ENCODE data around the gene ZNF77.
"Not testable (repeated sequence)": the region's sequence is repeated elsewhere in the genome, so short reads cannot be mapped to it uniquely, and the experiment has no call there.

The ZNF77 gene

DNA sequence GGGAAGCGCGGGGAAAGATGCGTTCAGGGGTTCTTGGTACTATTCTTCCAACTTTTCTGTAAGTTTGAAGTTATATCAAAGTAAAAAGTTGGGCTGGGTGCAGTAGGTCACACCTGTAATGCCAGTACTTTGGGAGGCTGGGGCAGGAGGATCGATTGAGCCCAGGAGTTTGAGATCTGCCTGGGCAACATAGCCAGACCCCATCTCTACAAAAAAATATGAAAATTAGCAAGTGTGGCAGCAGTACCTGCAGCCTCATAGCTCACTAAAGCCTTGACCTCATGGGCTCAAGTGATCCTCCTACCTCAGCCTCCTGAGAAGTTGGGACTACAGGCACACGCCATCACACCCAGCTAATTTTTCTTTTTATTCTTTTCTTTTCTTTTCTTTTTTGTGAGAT is 12.4 kb upstream of the ZNF77 start:
- Mint-ChIP-seq H3K9me3 (no peaks in the 10 kb centered on the region), H3K27me3 (no peaks in the 10 kb centered on the region), H3K27ac (no peak overlapping the region), H3K4me3 (no peak overlapping the region), H3K36me3 (ENCODE audit: low read depth) (no peaks in the 10 kb centered on the region), H3K4me1 (ENCODE audit: low read depth) (peaks cover 3% of the 10 kb centered on the region)
- no peak for DNase-seq

DNA sequence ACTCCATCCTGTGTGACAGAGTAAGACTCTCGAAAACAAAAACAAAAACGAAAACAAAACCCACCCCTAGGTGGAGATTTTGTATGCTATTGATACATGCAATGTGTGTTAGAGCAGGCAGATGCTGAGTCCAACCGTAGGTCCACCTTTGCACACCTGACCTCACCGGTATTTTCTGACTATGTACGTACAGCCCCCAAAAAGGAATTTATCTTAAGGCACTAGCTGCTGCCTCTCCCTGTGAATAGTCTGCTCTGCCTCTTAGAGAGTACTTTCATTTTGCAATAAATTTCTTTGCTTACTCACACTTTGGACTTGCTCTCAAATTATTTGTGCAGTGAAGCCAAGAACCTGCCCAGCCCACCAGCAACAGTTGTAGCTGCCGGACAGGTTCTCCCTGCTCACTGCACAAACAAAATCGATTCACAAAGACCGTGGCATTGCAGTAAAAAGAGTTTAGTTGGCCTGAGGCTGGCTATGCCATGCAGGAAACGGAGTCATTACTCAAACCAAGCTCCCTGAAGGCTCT is 8.2 kb upstream of the ZNF77 start:
- H3K27ac Mint-ChIP-seq: no peak overlapping the region
- no peaks in the 10 kb centered on the region for H3K27me3 Mint-ChIP-seq
- no peaks in the 10 kb centered on the region for H3K9me3 Mint-ChIP-seq
- H3K4me1 Mint-ChIP-seq (ENCODE audit: low read depth): peaks cover 15% of the 10 kb centered on the region
- H3K4me3 Mint-ChIP-seq: no peak overlapping the region
- H3K36me3 Mint-ChIP-seq (ENCODE audit: low read depth): peaks cover 17% of the 10 kb centered on the region
- no peak for DNase-seq

DNA sequence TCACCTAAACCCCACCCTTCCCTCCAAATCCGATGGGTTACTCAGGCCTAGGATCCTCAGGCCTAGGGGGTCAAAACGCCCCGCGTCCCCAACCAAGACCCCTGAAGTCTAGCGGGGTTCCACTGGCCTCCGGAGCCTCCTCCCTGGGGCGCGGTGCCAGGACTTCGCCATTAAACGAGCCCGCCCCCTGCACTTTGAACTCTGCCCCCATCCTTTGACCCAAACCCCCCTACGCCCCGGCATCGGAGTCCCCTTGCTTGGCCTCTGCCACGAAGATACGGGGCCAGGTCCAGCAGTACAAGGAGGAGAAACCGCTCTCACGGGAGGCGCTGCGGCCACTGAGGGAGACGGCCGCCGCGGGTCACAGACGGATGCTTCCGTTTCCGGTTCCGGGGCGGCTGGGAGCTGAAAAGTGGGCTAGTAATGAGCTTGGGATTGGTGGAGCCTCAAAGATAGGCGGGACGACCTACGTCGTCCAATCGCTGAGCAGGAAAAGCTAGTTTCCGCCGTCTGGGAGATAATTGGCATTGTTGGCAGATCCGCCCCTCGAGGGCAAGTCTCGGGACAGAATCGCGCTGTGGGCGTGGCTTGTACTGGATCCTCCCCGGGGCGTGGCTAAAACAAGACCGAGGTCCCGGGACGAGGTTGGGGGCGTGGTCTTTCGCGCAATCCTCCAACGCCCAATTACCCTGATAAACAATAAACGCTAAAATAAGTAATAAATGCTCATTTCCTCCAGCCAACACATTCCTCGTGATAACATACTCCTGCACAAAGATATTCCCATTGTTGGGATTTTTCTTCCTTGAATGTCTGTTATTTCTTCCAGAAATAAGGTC is 5.7 kb upstream of the ZNF77 start:
- Mint-ChIP-seq H3K27me3 (no peaks in the 10 kb centered on the region), H3K36me3 (ENCODE audit: low read depth) (peaks cover 26% of the 10 kb centered on the region), H3K9me3 (no peaks in the 10 kb centered on the region), H3K27ac (peak overlapping the region; percentile 99), H3K4me3 (peak overlapping the region; percentile 98), H3K4me1 (ENCODE audit: low read depth) (peaks cover 27% of the 10 kb centered on the region)
- DNase-seq: peak; percentile 100

DNA sequence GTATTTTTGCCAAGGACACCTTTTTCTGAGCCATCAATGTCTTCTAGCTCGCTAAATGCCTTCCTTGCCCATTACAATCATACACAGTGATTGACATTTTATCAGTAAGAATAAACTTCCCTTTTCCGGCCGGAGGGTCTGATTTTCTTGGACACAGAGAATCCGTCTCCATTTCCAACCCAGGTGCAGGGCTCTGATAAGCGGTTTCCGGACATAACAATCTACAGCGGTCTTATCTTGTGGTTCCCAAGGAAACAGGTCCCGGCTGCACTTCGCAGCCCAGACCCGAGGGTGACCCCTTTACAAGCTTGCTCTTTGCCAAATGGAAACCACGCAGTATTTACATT is 5.1 kb upstream of the ZNF77 start:
- H3K4me1 Mint-ChIP-seq (ENCODE audit: low read depth): peaks cover 31% of the 10 kb centered on the region
- H3K4me3 Mint-ChIP-seq: peak overlapping the region; percentile 98
- H3K27ac Mint-ChIP-seq: peak overlapping the region; percentile 99
- peaks cover 28% of the 10 kb centered on the region for H3K36me3 Mint-ChIP-seq (ENCODE audit: low read depth)
- H3K9me3 Mint-ChIP-seq: no peaks in the 10 kb centered on the region
- H3K27me3 Mint-ChIP-seq: no peaks in the 10 kb centered on the region
- no peak for DNase-seq

DNA sequence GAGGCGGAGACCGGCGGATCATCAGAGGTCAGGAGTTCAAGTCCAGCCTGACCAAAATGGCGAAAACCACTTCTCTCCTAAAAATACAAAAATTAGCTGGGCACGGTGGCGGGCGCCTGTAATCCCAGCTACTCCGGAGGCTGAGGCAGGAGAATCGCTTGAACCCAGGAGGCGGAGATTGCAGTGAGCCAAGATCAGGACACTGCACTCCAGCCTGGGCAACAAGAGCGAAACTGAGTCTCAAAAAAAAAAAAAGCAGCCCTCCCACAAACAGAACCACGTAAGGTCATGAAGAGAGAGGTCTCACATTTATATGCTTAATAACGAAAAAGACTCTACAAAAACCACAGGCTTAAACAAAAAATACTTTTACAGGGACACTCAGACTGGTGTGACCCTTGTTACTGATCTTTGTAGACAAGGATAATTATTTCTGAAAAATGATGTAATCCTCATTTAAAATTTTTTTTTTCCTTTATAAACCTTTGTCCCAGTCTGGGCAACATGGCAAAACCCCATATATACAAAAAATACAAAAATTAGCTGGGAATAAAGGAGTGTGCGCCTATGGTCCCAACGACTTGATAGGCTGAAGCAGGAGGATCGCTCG is 909 bp upstream of the ZNF77 start:
- H3K27ac Mint-ChIP-seq: peak overlapping the region; percentile 100
- peaks cover 28% of the 10 kb centered on the region for H3K36me3 Mint-ChIP-seq (ENCODE audit: low read depth)
- peak overlapping the region; percentile 93 for H3K4me3 Mint-ChIP-seq
- peaks cover 42% of the 10 kb centered on the region for H3K4me1 Mint-ChIP-seq (ENCODE audit: low read depth)
- no peaks in the 10 kb centered on the region for H3K9me3 Mint-ChIP-seq
- no peaks in the 10 kb centered on the region for H3K27me3 Mint-ChIP-seq
- DNase-seq: no peak

DNA sequence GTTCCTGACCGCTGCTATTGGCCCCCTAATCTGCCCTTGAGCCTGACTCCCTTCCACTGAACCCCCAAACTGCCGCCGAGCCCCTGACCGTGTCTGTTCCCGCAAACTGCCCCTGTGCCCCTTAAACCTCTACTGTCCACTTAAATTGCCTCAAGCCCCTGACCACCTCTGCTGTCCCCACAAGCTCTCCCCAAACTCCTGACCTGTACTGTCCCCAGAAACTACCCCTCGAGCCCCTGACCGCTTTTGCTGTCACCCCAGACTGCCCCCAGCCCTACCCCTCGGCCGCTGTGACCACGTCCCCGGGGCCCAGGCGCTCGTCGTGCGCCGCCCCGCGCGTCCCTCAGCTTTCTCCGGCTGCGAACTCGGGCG is 382 bp downstream of the ZNF77 start:
- no peak for DNase-seq
- Mint-ChIP-seq H3K9me3 (no peaks in the 10 kb centered on the region), H3K27me3 (no peaks in the 10 kb centered on the region), H3K4me3 (peak overlapping the region; percentile 93), H3K27ac (peak overlapping the region; percentile 100), H3K4me1 (ENCODE audit: low read depth) (peaks cover 36% of the 10 kb centered on the region), H3K36me3 (ENCODE audit: low read depth) (peaks cover 22% of the 10 kb centered on the region)

DNA sequence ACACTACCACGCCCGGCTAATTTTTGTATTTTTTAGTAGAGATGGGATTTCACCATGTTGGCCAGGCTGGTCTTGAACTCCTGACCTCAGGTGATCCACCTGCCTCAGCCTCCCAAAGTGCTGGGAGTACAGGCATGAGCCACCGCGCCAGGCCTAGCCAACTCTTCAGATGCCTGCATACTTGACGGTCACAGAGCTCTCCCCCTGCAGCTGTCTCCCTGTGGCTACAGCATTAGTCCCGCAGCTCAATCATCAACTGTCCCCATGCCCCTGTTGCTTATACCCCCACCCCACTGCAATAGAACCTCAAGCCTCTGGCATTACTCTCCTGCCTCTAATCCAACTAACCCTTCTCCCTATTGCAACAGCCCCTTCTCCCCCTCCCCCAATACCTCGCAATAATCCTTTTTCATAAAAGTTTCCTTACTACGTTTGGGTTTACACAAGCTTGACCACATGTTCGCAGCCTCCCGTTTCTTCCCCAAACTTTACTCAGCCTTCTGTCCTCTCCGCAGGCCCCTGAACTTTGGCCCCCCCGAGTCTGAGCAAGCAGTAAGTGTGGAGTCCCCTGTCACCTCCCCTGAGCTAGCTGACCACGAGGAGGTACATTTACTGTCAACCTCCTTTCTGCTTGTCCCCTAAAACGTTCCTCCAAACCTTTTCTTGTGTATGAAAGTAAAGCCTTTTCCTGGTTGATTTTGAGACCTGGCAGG is 1.7 kb downstream of the ZNF77 start:
- no peak overlapping the region for H3K27ac Mint-ChIP-seq

DNA sequence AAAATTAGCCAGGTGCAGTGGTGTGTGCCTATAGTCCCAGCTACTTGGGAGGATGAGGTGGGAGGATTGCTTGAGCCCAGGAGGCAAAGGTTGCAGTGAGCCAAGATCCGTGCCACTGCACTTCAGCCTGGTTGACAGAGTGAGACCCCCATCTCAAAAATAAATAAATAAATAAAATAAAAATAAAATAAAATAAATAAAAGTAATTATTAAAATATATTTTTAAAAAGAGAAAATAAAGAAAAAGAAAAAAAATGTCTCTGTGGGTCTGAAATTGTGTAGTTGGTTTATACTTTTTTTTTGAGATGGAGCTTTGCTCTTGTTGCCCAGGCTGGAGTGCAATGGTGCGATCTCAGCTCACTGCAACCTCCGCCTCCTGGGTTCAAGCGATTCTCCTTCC is 8.9 kb downstream of the ZNF77 start:
- not testable (repeated sequence) for H3K4me1 Mint-ChIP-seq (ENCODE audit: low read depth); H3K27me3 Mint-ChIP-seq; DNase-seq; H3K27ac Mint-ChIP-seq; H3K4me3 Mint-ChIP-seq
- H3K36me3 Mint-ChIP-seq (ENCODE audit: low read depth): peaks cover 79% of the 10 kb centered on the region
- H3K9me3 Mint-ChIP-seq: peaks cover 23% of the 10 kb centered on the region

More for the DNA sequence above, 1.7 kb downstream of the ZNF77 start:
- no peak for DNase-seq
- Mint-ChIP-seq H3K4me1 (ENCODE audit: low read depth) (peaks cover 29% of the 10 kb centered on the region), H3K4me3 (peak overlapping the region; percentile 52), H3K27me3 (no peaks in the 10 kb centered on the region), H3K9me3 (no peaks in the 10 kb centered on the region), H3K36me3 (ENCODE audit: low read depth) (peaks cover 25% of the 10 kb centered on the region)

DNA sequence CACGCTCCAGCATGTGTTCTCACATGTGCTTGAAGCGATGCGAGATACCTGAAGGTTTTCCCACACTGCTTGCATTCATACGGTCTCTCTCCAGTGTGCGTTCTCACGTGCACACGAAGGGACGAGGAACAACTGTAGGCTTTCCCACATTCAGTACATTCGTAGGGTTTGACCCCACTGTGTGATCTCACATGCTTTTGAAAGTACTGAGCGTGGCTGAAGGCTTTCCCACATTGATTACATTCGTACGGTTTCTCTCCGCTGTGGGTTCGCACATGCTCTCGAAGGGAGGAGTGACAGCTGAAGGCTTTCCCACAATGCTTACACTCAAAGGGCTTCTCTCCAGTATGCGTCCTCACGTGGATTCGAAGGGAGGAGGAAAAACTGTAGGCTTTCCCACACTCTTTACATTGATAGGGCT is 11.3 kb downstream of the ZNF77 start:
- no peak overlapping the region for H3K4me3 Mint-ChIP-seq
- no peaks in the 10 kb centered on the region for H3K4me1 Mint-ChIP-seq (ENCODE audit: low read depth)
- DNase-seq: no peak
- H3K36me3 Mint-ChIP-seq (ENCODE audit: low read depth): peaks cover 80% of the 10 kb centered on the region
- H3K27ac Mint-ChIP-seq: no peak overlapping the region
- H3K27me3 Mint-ChIP-seq: no peaks in the 10 kb centered on the region
- H3K9me3 Mint-ChIP-seq: peaks cover 27% of the 10 kb centered on the region

DNA sequence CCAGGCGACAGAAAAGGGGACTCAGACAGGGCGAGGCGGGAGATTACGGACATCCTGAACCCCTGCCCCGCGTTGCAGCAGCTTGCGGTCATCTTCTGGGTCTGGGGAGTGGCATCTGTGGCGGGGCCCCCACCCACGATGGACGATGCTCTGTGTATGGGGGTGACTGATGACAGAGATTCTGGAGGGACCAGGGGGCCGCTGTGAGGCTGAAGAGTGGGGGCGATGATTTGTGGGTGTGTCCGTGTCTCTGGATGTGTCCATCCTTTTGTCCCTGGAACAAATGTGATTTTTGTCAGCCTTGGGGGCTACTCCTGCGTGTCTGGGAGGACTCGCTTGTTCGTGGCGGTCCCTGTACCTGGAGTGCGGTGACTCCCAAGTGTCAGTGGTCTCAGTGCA is 17.7 kb downstream of the ZNF77 start:
- Mint-ChIP-seq H3K27me3 (no peaks in the 10 kb centered on the region), H3K36me3 (ENCODE audit: low read depth) (peaks cover 23% of the 10 kb centered on the region), H3K27ac (no peak overlapping the region), H3K9me3 (peaks cover 9% of the 10 kb centered on the region), H3K4me3 (no peak overlapping the region), H3K4me1 (ENCODE audit: low read depth) (no peaks in the 10 kb centered on the region)
- DNase-seq: no peak

DNA sequence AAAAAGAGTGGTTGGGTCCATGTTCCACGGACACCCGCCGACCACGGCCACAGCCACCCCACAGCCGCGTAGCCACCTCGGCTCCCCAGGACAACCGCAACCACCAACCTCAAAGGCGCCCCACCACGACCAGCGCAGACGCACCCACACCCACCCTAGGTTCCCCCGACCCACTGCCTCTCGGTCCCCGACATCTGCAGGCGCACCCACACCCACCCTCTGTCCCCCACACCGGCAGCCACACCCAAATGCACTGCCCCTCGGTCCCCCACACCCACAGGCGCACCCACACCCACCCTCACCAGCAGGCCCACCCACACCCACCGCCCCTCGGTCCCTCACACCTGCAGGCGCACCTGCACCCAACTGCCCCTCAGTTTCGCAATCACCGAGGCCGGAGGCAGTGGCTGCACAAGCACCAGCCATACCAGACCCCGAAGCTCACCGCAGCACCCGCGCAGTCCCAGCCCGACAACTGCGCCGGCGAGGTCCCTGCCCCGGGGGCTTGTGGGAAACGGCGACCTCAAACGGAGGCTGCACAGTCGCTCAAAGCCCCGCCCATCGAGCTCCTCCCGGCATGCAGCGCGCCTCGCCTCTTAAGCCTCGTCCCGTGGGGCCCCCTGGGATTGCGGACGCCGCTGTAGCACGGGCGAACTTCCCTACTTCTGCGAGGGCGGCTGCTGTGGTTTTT is 18.3 kb downstream of the ZNF77 start:
- no peak overlapping the region for H3K4me3 Mint-ChIP-seq
- no peaks in the 10 kb centered on the region for H3K27me3 Mint-ChIP-seq
- peaks cover 19% of the 10 kb centered on the region for H3K36me3 Mint-ChIP-seq (ENCODE audit: low read depth)
- no peak overlapping the region for H3K27ac Mint-ChIP-seq
- peaks cover 7% of the 10 kb centered on the region for H3K9me3 Mint-ChIP-seq
- no peaks in the 10 kb centered on the region for H3K4me1 Mint-ChIP-seq (ENCODE audit: low read depth)
- DNase-seq: no peak

DNA sequence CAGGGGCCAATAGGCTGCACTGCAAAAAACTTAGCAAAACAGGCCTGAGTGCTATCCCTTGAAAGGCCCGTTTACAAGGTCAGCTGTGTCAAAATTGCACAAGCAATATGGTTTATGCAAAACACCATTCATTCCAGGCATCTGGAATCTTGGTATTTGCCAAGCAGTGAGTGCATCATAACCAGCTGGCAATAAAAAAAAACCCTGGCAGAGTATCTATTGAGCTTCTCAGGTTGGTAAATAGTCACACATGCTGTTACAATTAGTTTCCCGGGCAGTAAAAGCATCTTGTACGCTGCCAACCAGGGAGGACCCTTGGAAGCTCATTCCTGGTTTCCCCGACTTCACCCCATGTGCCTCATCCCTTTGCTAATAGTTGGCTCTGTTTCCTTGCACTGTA is 21.3 kb downstream of the ZNF77 start:
- no peaks in the 10 kb centered on the region for H3K4me1 Mint-ChIP-seq (ENCODE audit: low read depth)
- peaks cover 3% of the 10 kb centered on the region for H3K9me3 Mint-ChIP-seq
- no peaks in the 10 kb centered on the region for H3K27me3 Mint-ChIP-seq

DNA sequence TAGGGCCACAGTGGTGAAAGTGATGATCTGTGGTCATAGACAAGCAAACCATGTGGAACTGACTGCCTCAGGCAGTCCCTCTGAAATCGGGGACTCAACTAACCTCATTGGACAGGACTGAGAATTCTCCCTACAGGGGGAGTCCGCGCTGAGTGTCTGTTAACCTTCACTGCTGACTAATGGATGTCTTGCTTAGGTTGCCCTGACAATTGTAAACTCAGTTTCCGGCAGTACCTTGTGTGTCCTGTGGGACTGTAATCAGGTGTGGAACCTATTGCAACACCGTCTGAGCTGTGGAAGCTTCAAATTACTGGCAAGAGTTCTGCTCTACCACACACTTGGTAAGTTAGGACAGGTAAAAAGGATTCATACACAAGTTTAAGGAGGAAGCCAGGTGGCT is 21.8 kb downstream of the ZNF77 start:
- H3K9me3 Mint-ChIP-seq: peaks cover 5% of the 10 kb centered on the region
- no peaks in the 10 kb centered on the region for H3K27me3 Mint-ChIP-seq
- H3K36me3 Mint-ChIP-seq (ENCODE audit: low read depth): peaks cover 24% of the 10 kb centered on the region
- no peak for DNase-seq
- H3K4me1 Mint-ChIP-seq (ENCODE audit: low read depth): no peaks in the 10 kb centered on the region
- no peak overlapping the region for H3K27ac Mint-ChIP-seq
- no peak overlapping the region for H3K4me3 Mint-ChIP-seq

More for the DNA sequence above, 21.3 kb downstream of the ZNF77 start:
- H3K4me3 Mint-ChIP-seq: no peak overlapping the region
- DNase-seq: no peak
- peaks cover 19% of the 10 kb centered on the region for H3K36me3 Mint-ChIP-seq (ENCODE audit: low read depth)
- no peak overlapping the region for H3K27ac Mint-ChIP-seq
